ENCODE data around the gene KLHL29.

KLHL29 gene

GRCh38 chr2:23423062-23423872 is 38.3 kb downstream of the KLHL29 start:
- DNase-seq = no peak

GRCh38 chr2:23423873-23424680 is 39.1 kb downstream of the KLHL29 start:
- no peak for DNase-seq

GRCh38 chr2:23425338-23425871 is 40.4 kb downstream of the KLHL29 start:
- DNase-seq = no peak

GRCh38 chr2:23425885-23426262 is 40.9 kb downstream of the KLHL29 start:
- DNase-seq = peak; percentile 57

- DNase-seq = peak; percentile 65
Observed at GRCh38 chr2:23426263-23426905, 41.4 kb downstream of the KLHL29 start.

- DNase-seq = no peak
Observed at GRCh38 chr2:23427350-23427749, 42.4 kb downstream of the KLHL29 start.

GRCh38 chr2:23427976-23428375 is 43.0 kb downstream of the KLHL29 start:
- no peak for DNase-seq

GRCh38 chr2:23429036-23429435 is 44.1 kb downstream of the KLHL29 start:
- no peak for DNase-seq

GRCh38 chr2:23430263-23430662 is 45.3 kb downstream of the KLHL29 start:
- DNase-seq = peak; percentile 92

- DNase-seq = no peak
Observed at GRCh38 chr2:23432531-23432930, 47.6 kb downstream of the KLHL29 start.

- DNase-seq = no peak
Observed at GRCh38 chr2:23433282-23433681, 48.3 kb downstream of the KLHL29 start.

- peak; percentile 58 for DNase-seq
Observed at GRCh38 chr2:23434721-23435121, 49.7 kb downstream of the KLHL29 start.

GRCh38 chr2:23435250-23436035 is 50.5 kb downstream of the KLHL29 start:
- no peak for DNase-seq

- no peak for DNase-seq
Observed at GRCh38 chr2:23436346-23437098, 51.5 kb downstream of the KLHL29 start.

GRCh38 chr2:23441414-23441813 is 56.4 kb downstream of the KLHL29 start:
- no peak for DNase-seq

- peak; percentile 80 for DNase-seq
Observed at GRCh38 chr2:23445450-23445868, 60.5 kb downstream of the KLHL29 start.

- no peak for DNase-seq
Observed at GRCh38 chr2:23446916-23447315, 61.9 kb downstream of the KLHL29 start.

- no peak for DNase-seq
Observed at GRCh38 chr2:23447405-23447804, 62.4 kb downstream of the KLHL29 start.

GRCh38 chr2:23448906-23449305 is 63.9 kb downstream of the KLHL29 start:
- DNase-seq = peak; percentile 18

- DNase-seq = no peak
Observed at GRCh38 chr2:23449413-23449812, 64.4 kb downstream of the KLHL29 start.

- DNase-seq = no peak
Observed at GRCh38 chr2:23449831-23450331, 64.9 kb downstream of the KLHL29 start.

Data from EL (cell line).